ENCODE data around the gene KIF16B. TPM values are rescaled to one million over a fixed set of nuclear protein-coding genes. Genes with fewer than 3 reads are reported as not detected.

Gene KIF16B
- total RNA-seq, 1 experiment from 2014 or later = 15.8 TPM

- no peaks in the 10 kb centered on the region for H3K4me1 Mint-ChIP-seq (ENCODE audit: insufficient read depth, unreplicated experiment)
- H3K9me3 Mint-ChIP-seq (ENCODE audit: unreplicated experiment) = no peaks in the 10 kb centered on the region
- CTCF ChIA-PET = no interaction called here
- DNase-seq (ENCODE audit: unreplicated experiment) = no peak
- no TSS peak for BruUV-seq (replicated peaks)
- H3K27ac Mint-ChIP-seq (ENCODE audit: low read depth, unreplicated experiment) = no peak overlapping the region
- POLR2A ChIA-PET = interaction anchor here (0.6 to 0.8 kb wide), 2 partner anchors 29 to 1508 kb away, joined by 3 to 4 read pairs; no protein-coding TSS in a partner anchor
- peaks cover 7% of the 10 kb centered on the region for H3K36me3 Mint-ChIP-seq (ENCODE audit: insufficient read depth, unreplicated experiment)
- no peak overlapping the region for H3K4me3 Mint-ChIP-seq (ENCODE audit: unreplicated experiment)
- no peaks in the 10 kb centered on the region for H3K27me3 Mint-ChIP-seq (ENCODE audit: insufficient read depth, unreplicated experiment)
- TF ChIP-seq CTCF (IDR thresholded peaks at IDR 0.05; ENCODE audit: unreplicated experiment) = no peak
- intact Hi-C loops (cut with micrococcal nuclease) = no loop called here
These were observed 187.8 kb downstream of the KIF16B start for GRCh38 chr20:16385462-16385861.

- TF ChIP-seq CTCF (IDR thresholded peaks at IDR 0.05; ENCODE audit: unreplicated experiment) = no peak
- peaks cover 7% of the 10 kb centered on the region for H3K36me3 Mint-ChIP-seq (ENCODE audit: insufficient read depth, unreplicated experiment)
- H3K27me3 Mint-ChIP-seq (ENCODE audit: insufficient read depth, unreplicated experiment) = no peaks in the 10 kb centered on the region
- intact Hi-C loops (cut with micrococcal nuclease) = no loop called here
- ChIA-PET CTCF (interaction anchor here (1.6 kb wide), 1 partner anchor 14 kb away, joined by 4 read pairs; no protein-coding TSS in a partner anchor), POLR2A (no interaction called here)
- DNase-seq (ENCODE audit: unreplicated experiment) = no peak
- no peak overlapping the region for H3K27ac Mint-ChIP-seq (ENCODE audit: low read depth, unreplicated experiment)
- H3K9me3 Mint-ChIP-seq (ENCODE audit: unreplicated experiment) = no peaks in the 10 kb centered on the region
- H3K4me1 Mint-ChIP-seq (ENCODE audit: insufficient read depth, unreplicated experiment) = no peaks in the 10 kb centered on the region
- H3K4me3 Mint-ChIP-seq (ENCODE audit: unreplicated experiment) = no peak overlapping the region
- no TSS peak for BruUV-seq (replicated peaks)
These were observed 191.8 kb downstream of the KIF16B start for GRCh38 chr20:16381444-16381843.

GRCh38 chr20:16378712-16379370 is 194.4 kb downstream of the KIF16B start:
- intact Hi-C loops (cut with micrococcal nuclease) = no loop called here
- H3K4me3 Mint-ChIP-seq (ENCODE audit: unreplicated experiment) = no peak overlapping the region
- no peaks in the 10 kb centered on the region for H3K27me3 Mint-ChIP-seq (ENCODE audit: insufficient read depth, unreplicated experiment)
- H3K9me3 Mint-ChIP-seq (ENCODE audit: unreplicated experiment) = no peaks in the 10 kb centered on the region
- ChIA-PET CTCF (interaction anchor here (0.6 kb wide), 1 partner anchor 46 kb away, joined by 4 read pairs; no protein-coding TSS in a partner anchor), POLR2A (no interaction called here)
- peaks cover 13% of the 10 kb centered on the region for H3K36me3 Mint-ChIP-seq (ENCODE audit: insufficient read depth, unreplicated experiment)
- no peaks in the 10 kb centered on the region for H3K4me1 Mint-ChIP-seq (ENCODE audit: insufficient read depth, unreplicated experiment)
- no peak for TF ChIP-seq CTCF (IDR thresholded peaks at IDR 0.05; ENCODE audit: unreplicated experiment)
- BruUV-seq (replicated peaks) = TSS peak; percentile 76
- no peak overlapping the region for H3K27ac Mint-ChIP-seq (ENCODE audit: low read depth, unreplicated experiment)
- DNase-seq (ENCODE audit: unreplicated experiment) = no peak

GRCh38 chr20:16378122-16378521 is 195.1 kb downstream of the KIF16B start:
- Mint-ChIP-seq H3K4me1 (ENCODE audit: insufficient read depth, unreplicated experiment) (no peaks in the 10 kb centered on the region), H3K9me3 (ENCODE audit: unreplicated experiment) (no peaks in the 10 kb centered on the region), H3K36me3 (ENCODE audit: insufficient read depth, unreplicated experiment) (peaks cover 12% of the 10 kb centered on the region), H3K27ac (ENCODE audit: low read depth, unreplicated experiment) (no peak overlapping the region), H3K27me3 (ENCODE audit: insufficient read depth, unreplicated experiment) (no peaks in the 10 kb centered on the region), H3K4me3 (ENCODE audit: unreplicated experiment) (no peak overlapping the region)
- TF ChIP-seq CTCF (IDR thresholded peaks at IDR 0.05; ENCODE audit: unreplicated experiment) = no peak
- no TSS peak for BruUV-seq (replicated peaks)
- intact Hi-C loops (cut with micrococcal nuclease) = no loop called here
- CTCF ChIA-PET = no interaction called here
- POLR2A ChIA-PET = no interaction called here
- no peak for DNase-seq (ENCODE audit: unreplicated experiment)

Measured in MCF 10A (cell line).